ENCODE measurements around the gene CFI.

DNA sequence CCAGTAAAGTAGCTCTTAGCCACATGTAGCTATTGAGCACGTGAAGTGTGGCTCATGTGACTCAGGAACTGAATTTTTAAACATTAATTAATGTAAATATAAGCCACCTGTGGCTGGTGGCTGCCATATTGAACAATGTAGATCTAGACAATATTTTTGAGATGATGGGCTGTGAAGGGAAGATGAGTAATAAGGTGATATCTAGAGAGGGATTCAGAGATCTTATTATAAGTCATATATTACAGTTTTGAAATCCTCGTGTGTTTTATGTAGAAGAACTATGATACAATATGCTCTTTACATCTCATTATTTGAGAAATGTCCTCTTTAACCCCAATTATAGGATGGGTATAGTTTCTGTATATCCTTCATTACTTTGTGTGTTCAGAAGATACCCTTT lies 19.4 kb upstream of the CFI start:
- TF ChIP-seq CTCF (IDR thresholded peaks at IDR 0.05; ENCODE audit: control extremely low read depth in 1 of 3, insufficient read depth in 1 of 3, low read depth in 1 of 3, low read length in 3 of 3) = no peak
- TF ChIP-seq ZNF274 (IDR thresholded peaks at IDR 0.05; ENCODE audit: borderline replicate concordance, extremely low read depth, low read length) = no peak
- TF ChIP-seq BCL11A (IDR thresholded peaks at IDR 0.05; ENCODE audit: low read depth in 2 of 2, low read length in 2 of 2) = no peak
- TF ChIP-seq SIN3A (conservative IDR thresholded peaks at IDR 0.05 in 1 of 2, IDR thresholded peaks at IDR 0.05 in 1 of 2; ENCODE audit: low read depth in 1 of 2, low read length in 2 of 2) = no peak
- no peak for TF ChIP-seq EP300 (IDR thresholded peaks at IDR 0.05; ENCODE audit: borderline replicate concordance in 1 of 2, low read depth in 2 of 2, low read length in 2 of 2)
- no peak for TF ChIP-seq CEBPB (IDR thresholded peaks at IDR 0.05; ENCODE audit: low read depth, low read length)
- no peak for TF ChIP-seq POLR2A (IDR thresholded peaks at IDR 0.05; ENCODE audit: control extremely low read depth in 1 of 2, low read depth in 2 of 2, low read length in 2 of 2)
- no peak for TF ChIP-seq YY1 (IDR thresholded peaks at IDR 0.05; ENCODE audit: low read depth, low read length)
- no peak for TF ChIP-seq RFX5 (IDR thresholded peaks at IDR 0.05; ENCODE audit: borderline replicate concordance, low read depth, low read length)
- TF ChIP-seq GABPA (IDR thresholded peaks at IDR 0.05; ENCODE audit: borderline replicate concordance, insufficient read depth, low read length) = no peak

Data from H1 (cell line).